ENCODE data around the gene ASXL2.
"Not testable (repeated sequence)": the region's sequence is repeated elsewhere in the genome, so short reads cannot be mapped to it uniquely, and the experiment has no call there.

DNA sequence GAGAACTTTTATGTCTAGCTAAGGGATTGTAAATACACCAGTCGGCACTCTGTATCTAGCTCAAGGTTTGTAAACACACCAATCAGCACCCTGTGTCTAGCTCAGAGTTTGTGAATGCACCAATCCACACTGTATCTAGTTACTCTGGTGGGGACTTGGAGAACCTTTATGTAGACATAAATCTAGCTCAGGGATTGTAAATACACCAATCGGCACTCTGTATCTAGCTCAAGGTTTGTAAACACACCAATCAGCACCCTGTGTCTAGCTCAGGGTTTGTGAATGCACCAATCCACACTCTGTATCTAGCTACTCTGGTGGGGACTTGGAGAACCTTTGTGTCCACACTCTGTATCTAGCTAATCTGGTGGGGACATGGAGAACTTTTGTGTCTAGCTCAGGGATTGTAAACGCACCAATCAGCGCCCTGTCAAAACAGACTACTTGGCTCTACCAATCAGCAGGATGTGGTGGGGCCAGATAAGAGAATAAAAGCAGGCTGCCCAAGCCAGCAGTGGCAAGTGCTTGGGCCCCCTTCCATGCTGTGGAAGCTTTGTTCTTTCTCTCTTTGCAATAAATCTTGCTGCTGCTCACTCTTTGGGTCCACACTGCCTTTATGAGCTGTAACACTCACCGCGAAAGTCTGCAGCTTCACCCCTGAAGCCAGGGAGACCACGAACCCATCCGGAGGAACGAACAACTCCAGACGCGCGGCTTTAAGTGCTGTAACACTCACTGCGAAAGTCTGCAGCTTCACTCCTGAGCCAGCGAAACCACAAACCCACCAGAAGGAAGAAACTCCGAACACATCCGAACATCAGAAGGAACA lies 37.9 kb upstream of the ASXL2 start:
- TF ChIP-seq ZNF274 (IDR thresholded peaks at IDR 0.05; ENCODE audit: low read depth, low read length); YY1 (IDR thresholded peaks at IDR 0.05; ENCODE audit: insufficient read depth, insufficient read length): not testable (repeated sequence)

Measured in NT2/D1 (cell line).